ENCODE measurements around the gene TDRD12.

DNA sequence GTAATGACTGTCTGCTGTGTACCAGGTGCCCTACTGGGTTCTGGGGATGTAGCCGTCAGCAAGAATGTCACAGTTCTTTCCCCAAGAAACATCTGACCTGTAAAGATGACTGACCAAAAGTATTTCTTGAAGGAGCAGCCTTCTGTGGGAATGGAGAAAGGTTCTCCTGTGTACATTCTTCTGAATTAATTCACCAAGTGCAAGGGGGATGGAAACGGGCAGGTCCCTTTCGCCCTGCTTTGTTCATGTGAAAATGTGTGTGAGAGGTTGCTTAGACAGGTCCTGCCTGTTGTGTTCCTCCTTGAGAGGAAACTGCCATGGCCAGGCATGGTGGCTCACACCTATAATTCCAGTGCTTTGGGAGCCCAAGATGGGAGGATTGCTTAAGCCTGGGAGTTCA lies 93.0 kb downstream of the TDRD12 start:
- TF ChIP-seq CTCF (conservative IDR thresholded peaks at IDR 0.05; ENCODE audit: low read depth in 2 of 2) = no peak
- no peak for TF ChIP-seq EZH2 (IDR thresholded peaks at IDR 0.05; ENCODE audit: low read depth, unreplicated experiment)
- TF ChIP-seq EZH2phosphoT487 (IDR thresholded peaks at IDR 0.05; ENCODE audit: unreplicated experiment) = no peak
- no peak for TF ChIP-seq POLR2AphosphoS5 (IDR thresholded peaks at IDR 0.05; ENCODE audit: low read depth)
